Stimulated activated CD8-positive, alpha-beta memory T cell treated with anti-CD3 and anti-CD28 coated beads, Interleukin-12 subunit alpha, Interleukin-12 subunit beta, amount 100 ng/mL, for 24 hours (primary cell): Measurements from ENCODE around the gene SHROOM2.

Experiments used
- DNase-seq: peaks from one replicate; pipeline ENCODE4 v3.0.0-alpha.2; 2020; ENCODE audit errors: extremely low read depth

The SHROOM2 gene

DNA sequence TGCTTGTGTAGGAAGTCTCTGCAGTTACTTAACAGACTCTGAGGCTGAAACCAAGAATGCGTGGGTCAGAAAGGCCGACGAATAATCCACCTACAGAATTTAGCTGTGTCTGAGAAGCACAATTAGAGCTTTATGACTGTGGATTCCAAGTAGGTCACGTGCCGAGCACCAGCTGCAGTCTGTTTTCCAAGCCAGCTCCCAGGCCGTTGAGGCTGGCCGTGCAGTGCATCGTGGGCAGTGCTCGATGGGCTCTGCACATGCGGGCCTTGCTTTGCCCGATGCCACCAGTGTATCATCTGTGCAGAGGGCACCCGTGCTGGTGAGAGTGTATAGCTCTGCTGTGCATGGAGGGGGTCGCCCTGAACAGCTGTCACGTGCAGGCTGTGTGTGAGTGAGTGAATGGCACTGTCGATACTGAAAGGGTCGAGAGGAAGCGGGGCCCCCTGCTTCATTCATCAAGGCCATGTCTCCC, 113.4 kb downstream of the SHROOM2 start:
- DNase-seq, result no peak

DNA sequence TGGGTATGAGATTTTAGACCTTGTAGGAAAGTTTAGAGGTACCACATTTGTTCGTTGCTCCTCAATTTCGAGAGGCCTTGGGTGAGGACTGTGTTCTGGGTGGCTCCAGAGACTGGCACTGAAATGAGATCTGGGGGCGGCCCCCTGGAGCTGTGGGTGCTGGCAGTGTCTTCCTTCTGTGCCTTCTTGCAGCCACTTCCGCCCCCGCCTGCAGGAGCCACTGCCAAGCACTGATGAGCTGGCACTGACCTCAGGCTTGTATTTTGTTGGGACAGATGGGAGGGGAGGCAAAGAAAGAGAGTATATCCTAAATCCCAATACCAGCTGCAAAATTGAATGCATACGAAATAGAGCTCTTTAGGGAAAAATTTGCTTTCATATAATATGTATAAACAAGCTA, 116.4 kb downstream of the SHROOM2 start:
- DNase-seq, result no peak

DNA sequence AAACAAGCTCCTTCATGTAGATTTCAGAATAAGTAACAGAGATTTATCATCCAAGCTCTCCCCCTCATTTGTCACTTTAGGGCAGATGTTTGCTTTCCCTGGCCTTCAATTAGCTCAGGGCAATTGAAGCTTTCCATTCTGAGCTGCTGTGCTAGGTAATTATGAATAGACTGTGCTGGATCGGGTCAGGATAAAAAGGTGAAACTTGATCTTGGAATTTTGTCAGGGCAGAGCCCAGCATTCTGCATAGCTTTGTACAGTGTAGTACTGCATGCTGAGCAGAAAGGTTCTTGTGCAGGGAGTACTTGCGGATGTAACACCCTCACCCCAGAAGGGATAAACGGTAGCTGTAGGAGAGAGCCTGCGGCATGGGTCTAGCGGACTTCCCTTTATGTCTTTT, 116.9 kb downstream of the SHROOM2 start:
- DNase-seq, result no peak

DNA sequence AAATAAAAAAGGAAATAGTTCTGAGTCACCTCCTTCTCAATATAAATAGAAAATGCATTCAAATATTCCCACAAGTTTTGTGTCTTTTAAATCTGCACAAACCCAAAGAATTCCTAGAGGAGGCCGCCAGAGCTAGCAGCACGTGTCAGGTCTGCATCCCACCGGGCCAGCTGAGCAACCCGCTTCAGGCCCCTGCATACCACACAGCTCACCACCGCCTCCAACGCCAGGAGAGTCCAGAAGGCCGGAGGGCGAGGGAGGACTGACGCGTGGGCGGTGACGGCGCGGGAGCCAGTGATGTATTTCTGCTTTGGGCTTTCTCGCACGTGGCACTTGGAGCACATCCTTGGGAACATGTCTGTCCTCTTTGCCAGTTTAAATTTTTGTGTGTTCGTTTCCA, 119.1 kb downstream of the SHROOM2 start:
- no peak for DNase-seq

DNA sequence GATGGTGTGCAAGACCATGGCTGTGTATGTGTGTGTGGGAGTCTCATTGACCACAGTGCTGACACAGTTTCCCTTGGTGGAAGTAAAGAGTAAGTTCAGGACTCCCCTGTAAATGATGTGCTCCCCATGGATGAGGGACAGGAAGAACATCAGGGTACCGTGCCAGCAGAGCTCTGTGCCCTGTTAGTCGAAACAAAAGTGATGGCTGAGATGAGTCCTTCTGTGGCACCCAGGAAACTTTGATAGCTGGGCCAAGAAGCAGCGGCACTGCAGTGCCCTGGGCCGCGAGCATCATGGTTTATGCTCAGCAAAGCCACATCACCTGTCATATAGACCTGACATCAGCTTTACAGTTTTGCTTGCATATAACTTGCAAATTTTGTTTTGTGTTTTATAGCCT, 119.5 kb downstream of the SHROOM2 start:
- DNase-seq, result no peak

DNA sequence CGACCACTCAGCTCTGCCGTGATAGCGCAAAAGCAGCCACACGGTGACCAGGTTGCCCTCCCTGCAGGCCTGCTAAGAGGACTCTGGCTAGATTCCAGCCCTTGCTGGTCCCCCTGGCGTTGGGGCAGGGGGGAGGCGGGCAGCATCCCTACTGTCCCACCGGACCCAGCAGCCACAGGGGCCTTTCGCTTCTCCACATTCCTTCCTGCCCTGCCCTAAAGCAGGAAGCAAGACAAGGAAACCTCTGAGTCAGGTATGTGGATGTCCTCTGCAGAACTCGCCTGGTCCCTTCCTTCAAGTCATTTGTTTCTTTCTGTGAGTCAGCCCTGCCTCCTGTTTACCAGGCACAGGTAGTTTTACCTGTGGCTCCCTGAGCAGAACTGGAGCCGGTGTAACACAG, 120.7 kb downstream of the SHROOM2 start:
- DNase-seq, result no peak

DNA sequence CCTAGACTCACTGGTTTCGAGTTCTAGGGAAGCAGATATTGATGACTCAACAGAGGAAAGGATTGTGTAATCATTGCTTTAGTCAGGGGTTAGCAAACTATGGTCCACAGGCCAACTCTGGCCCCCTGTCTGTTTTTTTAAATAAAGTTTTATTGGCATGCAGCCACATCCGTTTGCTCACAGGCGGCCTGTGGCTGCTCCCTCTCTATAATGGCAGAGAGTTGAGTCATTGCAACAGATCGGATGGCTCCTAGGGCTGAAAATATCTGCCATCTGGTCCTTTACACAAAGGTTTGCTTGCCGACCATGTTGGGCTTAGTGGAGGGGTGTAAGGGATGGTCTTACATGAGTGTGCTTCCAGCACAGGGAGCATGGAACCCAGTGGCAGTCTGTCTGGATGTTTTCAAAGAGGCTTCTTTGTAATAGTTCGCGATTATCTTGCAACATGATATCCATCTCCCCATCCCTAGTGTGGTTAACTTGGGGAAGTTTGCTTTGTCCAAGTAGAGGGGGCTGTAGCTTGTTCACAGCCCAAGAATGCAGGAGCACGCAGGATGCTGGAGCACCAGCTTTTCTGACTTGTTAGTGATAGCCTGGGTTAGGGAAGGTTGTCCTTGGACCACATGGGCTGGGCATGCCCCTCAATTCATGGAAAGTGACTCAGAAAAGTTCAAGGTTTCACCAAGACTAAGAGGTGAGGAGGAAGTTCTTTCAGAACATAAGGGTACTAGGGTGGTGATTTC, 121.6 kb downstream of the SHROOM2 start:
- DNase-seq, result no peak

DNA sequence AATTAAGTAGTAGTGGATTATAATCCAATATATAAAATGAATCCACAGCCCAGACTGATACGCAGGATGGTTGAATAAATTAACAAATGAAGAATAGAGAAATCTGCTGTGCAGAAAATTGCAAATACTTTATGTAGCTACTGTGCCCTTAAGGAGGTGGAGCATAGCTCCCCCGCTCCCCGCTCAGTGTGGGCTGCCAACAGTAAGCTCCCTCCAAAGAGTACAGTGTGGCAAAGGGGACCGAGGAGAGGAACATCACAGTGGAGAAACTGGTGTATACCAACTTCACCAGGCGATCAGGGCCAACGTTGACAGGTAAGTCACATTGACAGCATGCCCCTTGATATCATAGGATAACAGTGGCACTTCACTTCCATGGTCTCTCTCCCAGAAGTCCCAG, 123.0 kb downstream of the SHROOM2 start:
- no peak for DNase-seq

DNA sequence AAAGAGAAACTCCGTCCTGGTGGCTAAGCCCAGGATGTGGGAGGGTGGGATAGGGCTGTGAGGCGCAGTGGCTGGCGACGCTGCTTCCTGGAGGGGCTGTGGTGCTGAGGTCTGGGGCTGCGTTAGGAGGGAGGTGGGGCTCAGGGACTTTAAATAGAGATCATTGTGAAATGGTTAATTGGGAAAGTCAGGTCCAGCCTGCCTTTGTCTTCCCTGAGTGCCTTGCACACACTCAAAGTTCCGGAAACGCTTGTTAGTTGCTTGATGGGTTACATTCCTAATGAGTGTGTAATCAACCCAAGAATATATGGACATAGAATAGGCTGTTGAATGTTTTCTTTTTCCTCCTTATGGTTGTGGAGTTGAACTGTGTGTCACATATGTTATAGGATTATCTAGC, 125.3 kb downstream of the SHROOM2 start:
- DNase-seq, result no peak

DNA sequence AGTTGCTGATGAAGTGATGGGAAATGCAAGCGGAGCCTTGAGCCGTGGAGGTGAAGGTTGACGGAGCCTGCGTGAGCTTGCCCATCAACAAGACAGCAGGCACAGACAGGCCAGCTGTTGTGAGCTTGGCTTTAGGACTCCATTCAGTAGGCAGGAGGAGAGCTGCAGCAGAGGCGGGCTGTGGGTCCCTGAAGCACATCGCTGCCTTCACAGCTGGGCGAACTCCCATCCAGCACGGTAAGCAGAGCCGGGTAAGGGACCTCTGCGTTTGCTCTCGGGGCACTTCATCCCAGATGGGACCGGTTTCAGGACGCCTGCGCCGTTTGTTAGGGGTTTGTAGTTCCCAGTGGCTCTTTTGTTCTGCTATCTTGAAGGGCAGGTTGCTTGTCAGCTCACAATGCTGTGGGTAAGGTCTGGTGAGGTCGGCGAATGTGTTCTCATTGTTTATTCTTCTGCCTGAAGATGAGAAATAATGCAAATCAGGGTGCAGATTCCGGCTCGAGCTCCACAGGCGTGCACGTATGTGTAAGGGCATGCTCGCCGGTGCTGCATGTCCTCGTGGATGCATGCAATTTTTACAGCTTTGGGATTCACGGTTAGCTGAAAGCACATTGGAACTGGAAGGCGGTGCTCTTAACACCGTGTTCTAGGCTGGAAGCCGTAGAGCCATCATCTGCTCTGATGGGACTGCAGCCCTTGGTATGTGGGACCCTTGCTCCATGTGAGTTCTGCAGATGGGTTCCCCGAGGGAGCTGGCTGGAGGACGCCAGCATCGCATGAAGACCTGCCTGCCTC, 126.3 kb downstream of the SHROOM2 start:
- no peak for DNase-seq

DNA sequence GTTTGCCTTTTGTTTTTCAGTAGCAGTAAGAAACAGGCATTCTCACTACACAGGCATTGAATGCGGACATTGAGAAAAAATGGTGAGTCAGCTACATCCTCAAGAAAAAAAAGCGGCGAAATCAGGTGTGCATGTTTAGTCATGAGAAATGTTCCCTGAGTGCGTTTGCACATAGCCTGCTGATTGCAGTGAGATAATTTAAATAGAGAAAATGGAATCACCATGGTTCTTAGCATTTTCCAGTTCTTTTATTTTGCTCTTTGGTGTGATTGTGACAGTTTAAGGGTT, 126.9 kb downstream of the SHROOM2 start:
- no peak for DNase-seq

DNA sequence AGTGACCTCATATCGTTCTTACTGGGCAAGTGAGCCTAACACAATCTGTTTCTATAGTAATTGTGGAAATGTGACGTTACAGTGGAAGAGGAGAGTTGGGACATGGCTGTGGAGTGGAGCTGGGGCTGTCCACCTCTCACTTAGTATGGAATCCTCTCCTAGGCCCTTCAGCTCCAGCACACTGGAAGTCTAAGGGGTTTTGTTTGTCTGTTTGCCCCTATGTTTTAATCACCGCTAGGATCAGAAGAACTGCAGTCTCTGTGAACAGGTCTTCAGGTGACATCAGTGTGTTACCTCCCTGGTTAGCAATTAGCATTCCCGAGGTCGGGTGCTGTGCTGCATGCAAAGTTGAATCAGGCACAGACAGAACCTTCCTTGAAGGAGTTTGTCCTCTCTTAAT, 131.6 kb downstream of the SHROOM2 start:
- no peak for DNase-seq

DNA sequence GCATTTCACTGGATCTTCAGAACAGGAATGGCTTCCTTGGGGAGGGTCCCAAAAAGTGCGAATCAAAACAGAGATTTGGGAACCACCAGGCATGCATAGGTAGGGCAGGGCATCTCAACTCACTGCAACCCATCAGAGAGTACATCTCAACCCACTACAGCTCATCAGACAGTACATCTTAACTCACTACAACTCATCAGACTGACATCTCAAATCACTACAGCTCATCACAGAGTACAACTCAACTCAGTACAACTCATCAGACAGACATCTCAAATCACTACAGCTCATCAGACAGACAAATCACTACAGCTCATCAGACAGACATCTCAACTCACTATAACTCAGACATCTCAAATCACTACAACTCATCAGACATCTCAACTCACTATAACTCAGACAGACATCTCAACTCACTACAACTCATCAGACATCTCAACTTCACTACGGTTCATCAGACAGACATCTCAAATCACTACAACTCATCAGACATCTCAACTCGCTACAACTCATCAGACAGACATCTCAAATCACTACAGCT, 133.5 kb downstream of the SHROOM2 start:
- DNase-seq, result no peak

DNA sequence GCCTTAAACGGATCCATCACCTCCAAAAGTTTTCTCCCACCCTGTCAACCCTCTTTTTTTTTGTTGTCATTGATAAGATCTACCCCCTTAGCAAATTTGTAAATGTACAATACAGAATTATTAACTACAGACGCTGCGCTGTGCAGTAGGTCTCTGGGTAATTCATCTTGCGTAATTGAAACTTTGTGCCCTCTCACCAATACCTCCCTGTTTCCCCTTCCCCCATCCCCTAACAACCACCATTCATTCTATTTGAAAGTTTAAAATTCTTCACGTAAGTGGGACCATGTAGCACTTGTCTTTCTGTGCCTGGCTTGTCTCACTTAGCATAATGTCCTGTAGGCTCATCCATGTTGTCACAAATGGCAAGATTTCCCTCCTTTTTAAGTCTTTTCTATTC, 135.2 kb downstream of the SHROOM2 start:
- DNase-seq, result no peak

DNA sequence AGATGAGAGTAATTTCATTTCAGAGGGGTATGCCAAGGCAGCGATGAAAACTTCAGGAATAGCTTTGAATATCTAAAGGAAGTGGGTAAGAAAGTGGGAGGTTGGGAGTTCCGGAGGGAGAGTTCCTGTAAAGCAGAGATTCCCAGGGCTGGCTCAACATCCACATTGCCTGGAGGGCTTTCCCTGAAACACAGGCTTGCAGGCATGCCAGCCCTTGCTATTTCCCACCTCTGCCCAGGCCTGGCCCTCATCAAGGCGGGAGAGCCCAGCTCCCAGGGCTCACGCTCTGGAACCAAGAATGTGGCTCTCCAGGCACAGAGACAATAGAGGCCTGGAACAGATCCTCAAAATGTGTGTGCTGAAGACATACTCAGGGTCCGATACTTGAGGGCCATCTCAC, 137.1 kb downstream of the SHROOM2 start:
- DNase-seq, result no peak

DNA sequence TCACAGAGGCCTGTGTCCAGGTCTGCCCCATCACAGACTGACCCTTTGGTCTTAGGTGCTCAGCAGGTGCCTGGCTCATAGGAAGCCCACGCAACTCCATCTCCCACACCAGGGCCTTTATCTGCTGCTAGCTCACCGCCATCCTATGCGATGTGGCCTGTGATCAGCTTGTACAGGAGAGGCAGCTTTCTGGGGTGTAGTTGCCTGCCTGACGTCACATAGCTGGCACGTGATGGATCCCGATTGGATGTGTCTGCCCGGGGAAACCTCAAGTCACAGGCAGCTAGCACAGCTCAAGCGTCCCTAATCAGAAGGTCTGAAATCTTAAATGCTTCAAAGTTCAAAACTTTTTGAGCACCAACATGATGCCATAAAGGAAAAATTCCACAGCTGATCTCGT, 139.8 kb downstream of the SHROOM2 start:
- no peak for DNase-seq

DNA sequence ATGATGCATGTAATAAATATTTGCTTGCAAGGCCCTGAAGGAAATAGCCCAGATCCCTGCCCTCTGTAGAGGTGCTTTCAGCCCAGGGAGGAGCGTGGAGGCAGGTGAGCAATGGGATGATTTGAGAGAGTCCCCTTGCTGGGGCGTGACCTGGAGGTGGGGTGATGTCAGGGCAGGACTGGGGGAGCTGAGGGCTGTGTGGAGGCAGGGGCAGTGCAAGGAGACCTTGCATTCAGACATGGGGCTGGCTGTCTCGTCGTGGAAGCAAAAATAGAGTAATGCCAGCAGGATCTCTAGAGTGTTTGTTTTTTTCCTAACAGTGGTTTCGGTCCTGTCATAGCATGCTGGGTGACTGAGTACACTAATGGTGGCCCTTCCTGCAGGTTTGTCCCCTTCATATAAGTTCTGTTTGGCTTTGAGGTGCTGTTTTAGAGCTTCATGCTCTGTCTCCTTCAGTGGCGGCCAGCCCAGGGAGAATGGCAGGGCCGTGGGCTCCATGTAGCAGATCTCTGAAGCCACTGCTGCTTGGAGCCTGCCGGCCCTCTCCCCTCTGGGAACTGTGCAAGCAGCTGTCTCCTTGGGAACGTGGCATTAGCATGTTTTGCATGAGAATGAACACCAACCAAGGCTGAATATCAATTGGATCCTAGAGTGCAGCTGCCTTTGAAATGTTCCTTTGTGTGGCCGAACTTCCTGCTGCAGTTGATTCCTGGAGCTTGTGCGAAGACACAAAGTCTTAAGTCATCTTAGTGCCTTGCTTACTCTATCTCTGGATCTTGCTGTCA, 141.7 kb downstream of the SHROOM2 start:
- no peak for DNase-seq

DNA sequence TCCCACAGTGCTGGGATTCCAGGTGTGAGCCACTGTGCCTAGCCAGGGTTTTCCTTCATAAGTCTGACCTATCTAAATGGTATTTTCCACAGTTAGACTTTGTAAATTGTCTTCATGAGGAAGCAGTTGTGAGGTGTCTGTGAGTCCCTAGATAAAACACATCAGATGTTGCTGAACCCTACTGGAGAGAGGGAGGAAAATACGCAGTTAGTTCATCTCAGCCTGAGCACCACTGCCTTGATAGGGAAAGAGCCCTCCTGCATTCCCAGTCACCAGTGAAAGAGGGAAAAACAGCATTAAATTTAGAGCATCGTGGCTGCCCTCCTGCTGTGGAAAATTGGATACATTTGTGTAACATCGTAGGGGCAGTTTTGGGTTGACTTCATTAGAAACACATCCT, 149.2 kb downstream of the SHROOM2 start:
- DNase-seq, result no peak

DNA sequence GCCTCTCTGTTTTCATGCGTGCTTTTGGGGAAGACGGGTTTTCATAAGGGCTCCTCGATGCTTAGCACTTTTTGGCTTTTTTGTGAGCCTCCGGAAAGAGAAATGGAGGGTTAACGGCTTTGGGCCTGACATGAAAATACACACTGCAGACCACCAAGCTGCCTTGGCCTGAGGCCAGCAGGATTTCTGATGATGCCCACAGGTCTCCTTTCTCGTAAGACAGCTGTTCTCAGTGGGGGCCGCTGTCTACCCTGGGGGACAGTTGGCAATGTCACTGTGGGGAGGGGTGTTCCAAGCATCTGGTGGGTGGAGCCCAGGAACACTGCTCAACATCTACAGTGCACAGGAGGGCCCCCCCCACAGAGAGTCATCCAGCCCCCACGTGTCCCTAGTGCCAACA, 151.5 kb downstream of the SHROOM2 start:
- DNase-seq, result no peak

DNA sequence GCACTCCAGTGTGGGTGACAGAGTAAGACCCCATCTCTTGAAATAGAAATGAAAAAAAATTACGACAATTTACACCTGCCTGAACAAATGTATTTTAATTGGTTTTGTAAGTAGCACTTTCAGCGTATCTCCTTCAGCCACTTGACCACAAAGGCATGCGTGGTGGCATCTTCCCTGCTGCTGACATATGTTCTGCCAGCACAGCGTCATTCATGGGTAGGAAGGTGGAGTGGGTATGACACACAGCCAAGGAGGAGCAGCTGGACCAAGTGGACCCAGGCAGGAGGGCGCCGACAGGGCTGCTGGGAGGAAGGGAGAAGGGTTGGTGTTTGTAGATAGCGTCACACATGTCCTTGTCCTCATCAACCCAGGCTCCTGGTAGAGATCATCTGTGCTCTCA, 152.3 kb downstream of the SHROOM2 start:
- no peak for DNase-seq

DNA sequence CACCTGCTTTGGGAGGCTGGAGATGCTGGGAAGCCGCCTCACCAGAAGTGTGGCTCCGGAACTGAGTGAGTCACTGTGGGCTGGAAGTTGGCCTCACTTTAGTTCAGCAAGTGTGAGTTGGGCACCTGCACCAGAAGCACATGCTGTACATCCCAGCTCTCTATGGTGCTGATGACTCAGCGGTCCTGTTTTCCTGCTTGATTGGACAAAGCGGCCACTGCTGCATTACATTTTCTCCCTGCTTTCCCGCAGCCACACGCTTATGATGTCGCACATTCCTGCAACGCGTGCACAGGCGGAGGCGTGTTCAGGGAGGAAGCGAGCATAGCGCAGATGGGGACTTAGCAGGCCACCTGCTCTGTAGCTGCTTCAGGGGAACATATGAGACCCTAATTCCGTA, 154.2 kb downstream of the SHROOM2 start:
- DNase-seq, result no peak

DNA sequence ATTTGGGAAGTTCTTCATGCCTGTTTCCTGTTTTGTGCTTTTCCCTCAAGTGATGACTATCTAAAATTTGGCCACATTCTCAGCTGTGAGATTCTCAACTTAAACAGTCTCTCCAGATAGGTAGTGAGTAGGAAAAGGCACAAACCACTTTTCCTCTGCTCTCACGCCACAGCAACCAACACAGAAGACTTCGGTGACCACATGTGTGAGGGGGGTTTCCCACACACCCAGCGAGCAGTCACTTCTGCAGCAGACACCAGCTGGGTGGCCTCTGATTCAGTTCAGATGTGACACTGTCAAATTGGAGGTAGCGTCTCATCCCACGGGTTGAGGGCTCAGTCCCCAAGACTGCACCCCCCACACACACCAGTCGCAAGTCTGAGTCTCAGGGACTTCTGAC, 155.9 kb downstream of the SHROOM2 start:
- DNase-seq, result peak; percentile 31

DNA sequence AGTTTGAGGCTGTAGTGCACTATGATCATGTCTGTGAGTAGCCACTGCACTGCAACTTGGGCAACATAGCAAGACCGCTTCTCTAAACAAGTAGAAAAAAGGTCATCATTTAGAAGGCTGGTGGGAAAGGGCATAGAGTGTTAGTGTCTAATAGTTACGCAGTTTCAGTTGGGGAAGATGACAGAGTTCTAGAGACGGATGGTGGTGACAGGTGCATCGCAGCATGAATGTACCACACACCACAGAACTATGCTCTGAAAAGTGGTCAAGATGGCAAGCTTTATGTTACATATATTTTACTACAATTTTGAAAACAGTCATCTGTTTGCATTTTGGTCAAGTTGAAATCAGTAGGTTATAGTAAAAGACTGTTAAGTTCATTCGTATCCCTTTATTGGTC, 157.2 kb downstream of the SHROOM2 start:
- no peak for DNase-seq
